GM18526 (cell line): ENCODE results near the gene THRB.

Experiments used
- POLR2A ChIP-seq: IDR thresholded peaks from 3 replicates; pipeline ENCODE4 v1.6.1; 2011; ENCODE audit not compliant: insufficient read length; ENCODE audit errors: extremely low read depth

THRB gene

DNA sequence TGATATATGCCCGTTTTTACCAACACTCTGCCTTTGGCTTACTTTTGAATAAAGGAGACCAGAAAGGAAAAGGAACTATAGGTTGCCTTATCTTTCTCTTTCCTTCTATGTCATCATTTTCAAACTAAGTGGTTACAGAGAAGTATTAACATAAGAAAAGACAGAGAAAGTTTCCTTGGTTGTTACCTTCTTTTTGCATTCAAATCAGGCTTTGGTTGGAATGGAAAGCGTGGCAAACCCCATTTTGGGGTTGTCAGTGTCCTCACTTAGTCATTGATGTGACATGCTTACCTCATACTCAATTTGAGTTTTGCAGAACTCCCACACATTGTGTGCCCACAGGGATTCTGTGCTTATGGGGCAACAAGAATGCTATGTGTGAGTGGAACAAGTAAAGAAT lies 3.7 kb upstream of the THRB start:
- no peak for TF ChIP-seq POLR2A

GRCh38 chr3:24497942-24498341 lies 3.3 kb upstream of the THRB start:
- TF ChIP-seq POLR2A, result no peak

- TF ChIP-seq POLR2A, result no peak
Observed at GRCh38 chr3:24496529-24497482, 2.2 kb upstream of the THRB start.

DNA sequence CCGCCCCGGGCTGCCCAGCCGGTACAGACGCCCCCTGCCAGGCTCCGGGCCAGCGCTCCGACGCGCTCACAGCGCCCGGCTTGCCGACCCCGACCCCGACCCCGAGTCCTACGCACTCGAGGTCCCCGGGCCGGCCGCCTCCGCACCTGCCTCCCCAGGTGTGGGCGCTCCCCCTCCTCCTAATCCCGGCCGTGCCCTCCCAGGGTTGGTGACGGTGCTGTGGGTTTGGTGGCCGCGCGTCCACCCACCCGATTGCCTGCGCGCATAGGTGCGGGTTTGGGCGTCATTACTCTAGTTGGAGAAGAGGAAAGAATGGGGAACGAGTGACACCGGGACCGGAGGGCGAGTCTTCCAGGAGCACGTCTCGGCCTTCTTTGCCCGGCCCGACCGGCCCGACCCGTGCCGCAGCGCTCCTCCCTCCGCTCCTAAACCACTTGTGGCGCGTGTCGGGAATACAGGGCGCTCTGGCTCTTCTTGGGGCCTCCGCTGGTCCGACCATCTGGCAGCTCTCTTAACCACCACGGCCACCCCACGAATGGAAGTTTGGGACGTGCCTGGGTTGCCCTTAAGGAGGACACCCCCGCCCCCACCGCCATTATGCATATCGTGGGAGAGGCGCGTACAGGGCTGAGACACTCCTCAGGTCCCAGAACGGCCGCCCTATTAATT lies 810 bp upstream of the THRB start:
- TF ChIP-seq POLR2A, result no peak

DNA sequence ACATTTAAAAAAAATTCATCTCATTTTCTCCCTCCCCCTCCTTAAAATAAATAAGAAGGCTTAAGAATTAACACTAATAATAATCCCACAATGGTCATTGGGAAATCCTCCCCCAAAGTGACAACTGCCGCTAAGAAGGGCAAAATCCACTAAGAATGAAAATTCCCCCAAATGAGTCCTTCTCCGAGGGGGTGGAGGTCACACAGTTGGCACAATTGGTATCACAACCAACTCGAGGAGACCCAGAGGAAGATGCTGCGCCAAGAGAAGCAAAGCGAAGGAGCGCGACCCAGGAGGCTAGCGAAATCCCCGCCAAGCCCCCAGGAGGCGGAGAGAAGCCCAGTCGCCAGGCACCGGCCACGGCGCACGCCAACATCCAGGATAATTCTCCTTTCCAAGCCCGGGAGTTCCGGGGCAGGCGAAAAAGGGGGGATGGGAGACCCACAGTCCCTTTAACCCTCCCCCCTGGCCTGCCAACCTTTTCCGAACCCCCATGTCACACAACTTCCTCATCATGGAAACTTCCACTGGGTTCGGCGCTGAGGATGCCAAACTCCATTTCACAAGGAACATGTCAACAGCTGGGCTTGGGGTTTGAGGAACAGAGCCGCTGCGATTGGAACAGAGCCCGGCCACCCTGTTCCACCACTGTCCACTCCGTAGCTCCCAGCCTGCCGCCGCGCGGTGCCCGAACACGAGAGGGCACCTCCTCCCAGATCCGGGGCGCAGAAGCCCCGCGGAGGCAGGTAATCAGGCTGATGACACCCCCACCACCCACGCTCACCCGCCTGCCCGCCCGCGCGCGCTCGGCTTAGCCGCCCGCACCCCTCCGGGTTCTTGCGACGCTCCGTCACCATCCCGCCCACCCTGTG lies 668 bp downstream of the THRB start:
- no peak for TF ChIP-seq POLR2A

DNA sequence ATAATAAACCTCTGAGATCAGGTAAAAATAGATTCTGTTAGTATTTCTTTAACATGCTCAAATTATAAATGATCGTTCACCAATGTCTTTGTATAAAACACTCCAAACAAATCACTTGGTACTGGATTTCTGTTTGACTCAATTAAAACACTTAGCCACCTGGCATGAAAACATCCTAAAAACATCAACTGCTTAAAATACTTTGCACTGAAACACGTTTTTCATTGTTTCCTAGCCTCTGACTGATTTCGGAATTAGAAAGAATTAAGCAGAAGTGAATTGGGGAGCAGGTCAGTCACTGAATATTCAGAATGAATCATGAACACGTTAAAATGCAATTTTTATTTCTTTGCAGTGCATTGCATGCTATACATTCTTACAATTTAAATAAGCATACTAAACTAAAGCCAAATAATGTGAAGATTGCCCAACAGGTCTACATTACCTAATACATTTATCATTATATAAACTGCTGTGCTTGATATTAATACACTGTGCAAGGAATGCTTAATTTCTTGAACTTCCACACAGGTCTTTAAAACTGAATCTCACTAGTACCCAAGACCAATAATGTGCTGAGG lies 1.6 kb downstream of the THRB start:
- TF ChIP-seq POLR2A, result no peak

- TF ChIP-seq POLR2A, result no peak
Observed at GRCh38 chr3:24490151-24490550, 4.5 kb downstream of the THRB start.

DNA sequence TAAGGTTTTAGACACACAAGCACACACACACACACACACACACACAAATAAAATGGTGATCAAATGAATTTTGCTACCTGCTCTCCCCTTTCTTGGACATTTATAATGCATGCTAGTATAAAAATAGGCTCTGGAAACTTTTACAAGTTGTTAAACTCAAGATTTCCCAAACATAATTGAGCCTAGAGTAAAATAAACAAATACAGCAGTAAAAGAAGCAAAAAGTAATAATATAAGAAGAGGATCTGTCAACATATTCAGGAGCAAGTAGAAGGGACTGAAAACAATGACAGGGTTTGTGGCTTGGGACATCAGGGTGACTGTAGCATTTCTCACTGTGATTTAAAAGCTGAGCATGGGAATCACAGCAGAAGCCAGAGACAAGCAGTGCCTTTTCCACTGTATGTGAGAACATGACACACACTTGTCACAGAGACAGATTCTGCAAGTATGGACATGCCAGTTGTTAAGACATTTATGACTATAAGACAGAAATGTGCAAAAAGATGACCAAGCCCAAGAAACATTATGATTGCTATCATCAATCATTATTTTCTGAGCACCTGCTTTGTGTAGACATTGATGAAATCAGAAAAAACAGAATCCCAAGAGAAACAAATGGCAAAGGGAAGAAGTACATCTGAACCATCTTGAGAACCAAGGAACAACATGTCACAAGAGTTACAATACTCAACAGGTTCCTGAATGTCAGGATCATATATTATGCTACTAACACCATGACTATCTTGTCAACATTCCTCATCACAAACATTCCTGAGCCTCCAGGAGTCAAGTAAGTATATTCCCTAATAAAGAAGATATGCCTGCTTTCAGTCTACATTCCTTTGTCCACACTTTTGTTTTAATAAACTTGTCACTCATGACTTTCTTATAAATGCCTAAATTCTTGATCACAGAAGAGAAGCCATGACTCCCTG lies 7.1 kb downstream of the THRB start:
- no peak for TF ChIP-seq POLR2A

DNA sequence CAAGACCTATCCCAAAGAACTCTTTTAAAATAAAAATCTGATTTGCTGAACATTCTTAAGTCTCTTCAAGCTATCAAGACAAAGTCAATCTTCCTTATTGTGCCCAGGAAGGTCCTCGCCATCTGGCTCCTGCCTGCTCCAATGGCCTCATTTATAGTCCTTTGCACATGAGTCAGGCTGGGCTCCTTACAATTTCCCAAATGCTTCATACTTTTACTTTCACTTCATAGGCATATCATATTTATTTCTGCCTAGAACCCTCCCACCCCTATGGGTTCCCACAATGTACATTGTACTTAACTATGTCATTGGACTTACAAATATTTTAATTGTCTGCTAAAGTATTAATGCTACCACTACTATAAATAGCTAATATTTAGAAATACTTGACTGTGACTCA lies 9.1 kb downstream of the THRB start:
- no peak for TF ChIP-seq POLR2A

DNA sequence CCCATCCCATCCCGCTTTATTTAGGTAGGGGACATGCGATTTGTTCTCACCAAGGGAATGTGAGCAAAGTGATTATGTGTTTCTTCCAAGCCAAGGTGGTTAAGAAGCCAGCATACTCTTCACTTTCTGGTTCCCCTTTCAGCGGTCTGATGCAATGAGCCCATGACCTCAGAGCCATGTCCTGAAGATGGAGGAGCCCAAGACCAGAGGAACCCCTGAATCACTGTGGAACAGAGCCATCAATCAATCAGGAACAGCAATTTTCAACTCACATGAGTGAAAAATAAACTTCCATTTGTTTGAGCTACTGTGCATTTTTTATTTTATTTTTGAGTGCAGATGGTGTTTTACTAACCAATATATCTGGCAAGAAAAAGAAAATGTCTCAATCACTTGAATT lies 10.8 kb downstream of the THRB start:
- TF ChIP-seq POLR2A, result no peak

GRCh38 chr3:24482096-24482705 lies 12.4 kb downstream of the THRB start:
- no peak for TF ChIP-seq POLR2A

DNA sequence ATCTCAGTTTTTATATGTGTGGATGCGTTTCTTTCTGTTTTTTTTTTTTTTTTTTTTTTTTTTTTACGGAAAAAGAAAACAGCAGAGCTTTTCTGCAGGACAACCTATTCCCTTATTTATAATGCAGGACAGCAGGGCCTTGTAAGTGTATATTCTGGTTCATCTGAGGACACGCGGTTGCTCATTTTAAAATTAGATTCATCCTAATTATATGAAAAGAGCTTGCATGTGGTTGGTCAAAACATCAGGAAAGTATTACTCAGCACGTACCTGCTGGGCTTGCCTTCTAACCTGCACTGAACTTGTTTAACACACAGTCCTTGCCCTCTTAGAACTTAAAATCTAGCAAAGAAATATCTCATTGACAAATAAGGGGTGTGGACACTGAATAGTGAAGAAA lies 13.5 kb downstream of the THRB start:
- no peak for TF ChIP-seq POLR2A

DNA sequence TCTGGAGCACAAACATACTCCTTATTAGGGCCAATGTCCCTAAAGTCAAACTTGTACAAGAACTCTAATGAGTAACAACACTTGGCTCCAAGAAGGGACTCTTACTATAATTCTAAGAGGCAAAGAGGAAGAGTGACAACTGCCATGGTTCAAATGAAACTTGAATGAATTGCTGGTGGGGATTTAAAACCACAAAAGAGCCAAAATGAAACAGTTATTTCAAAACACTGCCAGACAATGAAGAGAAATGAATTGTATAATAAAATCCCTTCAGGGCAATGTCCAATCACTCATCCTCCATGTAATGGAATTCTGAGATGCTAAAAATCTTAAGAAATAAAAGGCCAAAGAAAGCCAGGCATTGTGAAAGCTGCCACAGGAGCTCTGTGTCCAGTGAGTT lies 14.2 kb downstream of the THRB start:
- no peak for TF ChIP-seq POLR2A

GRCh38 chr3:24479816-24480215 lies 14.8 kb downstream of the THRB start:
- TF ChIP-seq POLR2A, result no peak
